Hematopoietic multipotent progenitor cell treated with erythropoietin and hydrocortisone succinate and interleukin-3 and kit ligand, for 15 days (in vitro differentiated cells): ENCODE data around the gene SSBP3.

ENCODE experiments used
- DNase-seq: peaks from one replicate; pipeline ENCODE4 v3.0.0-alpha.2; 2015; ENCODE audit warnings: low spot score

SSBP3 gene

GRCh38 chr1:54409156-54410142 is 3.3 kb upstream of the SSBP3 start:
- no peak for DNase-seq

DNA sequence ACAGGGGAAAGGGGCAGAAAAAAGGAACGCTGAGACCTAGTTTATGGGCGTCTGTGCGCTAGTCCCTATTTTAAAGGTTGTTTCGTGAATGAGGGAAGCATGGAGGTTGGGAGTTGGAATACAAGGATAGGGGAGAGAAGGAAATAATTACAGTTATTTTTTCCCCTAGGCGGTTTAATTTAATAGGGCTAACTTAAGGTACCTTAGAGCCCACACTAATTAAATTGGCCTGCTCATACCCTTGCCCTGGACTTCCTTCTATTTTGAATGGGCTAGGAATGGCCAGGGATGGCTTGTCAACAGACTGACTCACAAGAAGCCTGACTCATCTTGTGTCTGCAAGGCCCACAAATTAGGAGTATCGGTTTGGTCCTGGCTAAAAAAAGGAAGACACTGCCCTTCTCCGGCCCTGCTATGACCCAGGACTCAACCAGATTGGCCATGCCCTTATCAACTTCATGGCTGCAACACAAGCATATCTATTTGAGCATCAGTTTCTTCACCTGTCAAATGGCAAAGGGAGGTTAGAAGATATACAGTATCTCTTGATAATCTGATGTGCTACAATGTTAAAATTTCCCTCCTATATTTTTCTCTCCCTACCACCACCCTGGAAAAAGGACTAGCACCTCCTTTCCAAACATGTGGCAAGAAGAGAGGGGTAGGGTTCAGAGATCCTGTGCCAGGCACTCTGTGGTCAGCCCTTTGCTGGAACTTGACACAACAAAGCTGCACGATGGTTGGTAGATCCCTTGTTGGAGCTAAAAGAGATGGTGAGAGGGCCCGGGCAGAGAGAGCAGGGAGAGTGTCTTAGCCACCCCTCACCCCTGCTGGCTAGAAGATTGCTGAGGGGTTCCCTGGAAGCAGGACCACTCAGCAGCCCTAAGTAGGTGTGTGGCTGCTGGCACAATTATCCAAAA is 2.2 kb upstream of the SSBP3 start:
- DNase-seq, result peak; percentile 75

- DNase-seq, result peak; percentile 95
Measured at GRCh38 chr1:54407404-54408146, 1.4 kb upstream of the SSBP3 start.

- DNase-seq, result no peak
Measured at GRCh38 chr1:54407154-54407403, 885 bp upstream of the SSBP3 start.

DNA sequence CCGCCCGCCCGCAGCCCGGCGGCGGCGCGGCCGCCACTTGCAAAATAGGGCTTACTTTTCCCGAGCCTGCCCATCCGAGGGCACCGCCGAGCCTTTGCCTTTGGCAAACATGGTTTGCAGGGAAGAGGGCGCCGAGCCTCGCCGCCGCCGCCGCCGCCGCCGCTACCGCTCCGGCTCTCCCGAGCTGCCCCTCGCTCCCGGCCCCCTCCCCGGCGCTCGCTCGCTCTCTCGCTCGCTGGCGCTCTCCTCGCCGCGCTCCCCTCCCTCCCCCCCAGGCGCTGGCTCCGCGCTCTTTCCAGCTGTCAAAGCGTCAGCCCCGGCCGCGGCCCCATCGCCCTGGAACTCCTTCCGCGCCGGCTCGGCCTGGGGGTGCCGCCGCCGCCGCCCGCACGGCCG is 298 bp downstream of the SSBP3 start:
- DNase-seq, result no peak

- DNase-seq, result peak; percentile 46
Measured at GRCh38 chr1:54404939-54405897, 976 bp downstream of the SSBP3 start.

GRCh38 chr1:54404263-54404662 is 1.9 kb downstream of the SSBP3 start:
- DNase-seq, result no peak

GRCh38 chr1:54403808-54404261 is 2.4 kb downstream of the SSBP3 start:
- DNase-seq, result no peak

GRCh38 chr1:54403405-54403804 is 2.8 kb downstream of the SSBP3 start:
- no peak for DNase-seq

GRCh38 chr1:54402896-54403295 is 3.3 kb downstream of the SSBP3 start:
- DNase-seq, result no peak

DNA sequence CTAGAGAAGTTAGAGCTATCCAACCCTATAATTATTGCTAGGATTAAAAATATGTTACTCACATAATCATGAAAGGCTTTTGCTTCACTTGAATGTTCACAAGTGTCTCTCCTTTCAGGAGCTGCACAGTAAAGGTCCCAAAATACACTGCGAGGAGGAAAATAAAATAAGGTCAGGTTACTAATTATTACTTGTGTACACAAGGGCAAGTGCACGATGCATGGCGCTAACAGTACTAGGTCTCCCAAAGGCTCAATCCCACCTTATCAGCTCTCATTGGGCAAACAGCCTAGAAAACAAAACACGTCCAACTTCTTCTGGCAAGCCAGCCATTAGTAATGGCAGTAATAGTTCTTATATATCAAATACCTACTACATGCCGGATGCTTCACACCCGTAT is 4.4 kb downstream of the SSBP3 start:
- no peak for DNase-seq

- no peak for DNase-seq
Measured at GRCh38 chr1:54400329-54400728, 5.9 kb downstream of the SSBP3 start.

GRCh38 chr1:54399765-54400164 is 6.4 kb downstream of the SSBP3 start:
- DNase-seq, result no peak

GRCh38 chr1:54398963-54399528 is 7.1 kb downstream of the SSBP3 start:
- peak; percentile 44 for DNase-seq

DNA sequence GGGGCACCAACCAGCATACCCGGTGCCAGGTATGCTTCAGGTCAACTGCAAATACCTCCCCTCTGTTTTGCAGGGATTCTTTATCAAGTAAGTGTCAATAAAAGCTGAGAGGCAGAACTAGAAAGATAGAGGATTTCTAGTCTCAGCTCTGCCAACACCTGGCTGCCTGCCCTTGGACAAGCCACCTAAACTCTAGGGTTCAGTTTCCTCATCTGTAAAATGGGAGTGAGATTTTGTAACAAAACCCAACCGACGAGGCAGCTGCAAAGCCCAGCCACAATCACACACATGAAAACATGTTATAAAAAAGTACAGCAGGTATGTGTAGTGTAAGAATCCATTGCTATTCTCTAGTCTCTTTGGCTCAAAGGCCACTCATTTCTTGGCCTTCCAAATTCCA is 8.2 kb downstream of the SSBP3 start:
- no peak for DNase-seq

DNA sequence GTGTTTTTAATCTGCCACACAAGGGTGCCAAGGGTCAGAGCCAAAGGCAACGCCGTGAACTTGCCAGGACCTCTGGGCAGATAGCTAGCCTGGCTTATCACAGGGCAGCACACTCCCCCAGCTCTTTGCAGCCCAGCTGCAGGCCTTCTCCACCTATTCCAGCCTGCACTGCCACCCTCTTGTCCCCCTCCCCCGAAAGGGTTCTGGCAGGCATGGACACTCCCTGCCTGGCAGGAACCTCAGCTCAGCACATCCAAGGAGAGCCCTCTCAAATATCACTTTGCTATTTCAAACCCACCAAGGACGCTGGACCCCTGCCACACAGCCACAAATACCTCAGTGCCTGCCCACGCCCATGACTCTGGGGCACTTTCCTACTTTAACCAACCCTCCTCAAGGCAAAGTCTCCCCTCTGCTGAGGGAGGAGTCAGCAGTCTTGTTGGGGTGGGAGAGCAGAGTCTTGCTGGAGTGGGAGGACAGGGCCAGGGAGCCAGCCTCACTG is 9.1 kb downstream of the SSBP3 start:
- peak; percentile 93 for DNase-seq

DNA sequence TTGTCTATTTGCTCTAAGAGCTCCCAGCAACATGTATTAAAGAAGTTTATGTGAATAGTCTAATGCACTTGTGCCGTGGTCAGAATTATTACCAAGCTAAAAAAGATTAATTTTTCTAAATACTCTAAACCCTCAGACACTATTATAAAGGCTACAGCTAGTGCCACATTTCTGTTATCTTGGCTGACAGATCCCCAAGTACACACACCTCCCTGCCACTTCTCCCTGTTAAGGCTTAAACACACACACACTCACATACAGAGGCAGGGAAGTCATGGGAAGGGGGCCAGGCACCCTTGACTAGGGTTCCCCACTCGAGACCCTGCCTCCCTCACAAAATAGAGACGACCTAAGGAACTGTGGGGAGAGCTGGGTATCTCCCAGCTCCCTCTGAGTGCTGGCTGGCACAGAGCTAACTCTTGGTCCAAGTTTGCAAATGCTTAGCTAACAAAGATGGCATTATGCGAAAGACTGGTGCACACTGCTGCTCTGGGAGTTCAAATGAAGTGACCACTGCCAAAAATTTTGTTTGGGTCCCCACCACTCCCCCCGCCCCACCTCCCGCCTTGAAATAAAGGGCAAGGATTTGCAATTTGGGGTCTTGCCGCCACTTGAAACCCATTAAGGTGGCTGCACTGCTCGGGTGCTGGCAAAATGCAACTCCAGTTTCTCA is 9.8 kb downstream of the SSBP3 start:
- DNase-seq, result peak; percentile 77

GRCh38 chr1:54395281-54395934 is 10.8 kb downstream of the SSBP3 start:
- DNase-seq, result peak; percentile 85

DNA sequence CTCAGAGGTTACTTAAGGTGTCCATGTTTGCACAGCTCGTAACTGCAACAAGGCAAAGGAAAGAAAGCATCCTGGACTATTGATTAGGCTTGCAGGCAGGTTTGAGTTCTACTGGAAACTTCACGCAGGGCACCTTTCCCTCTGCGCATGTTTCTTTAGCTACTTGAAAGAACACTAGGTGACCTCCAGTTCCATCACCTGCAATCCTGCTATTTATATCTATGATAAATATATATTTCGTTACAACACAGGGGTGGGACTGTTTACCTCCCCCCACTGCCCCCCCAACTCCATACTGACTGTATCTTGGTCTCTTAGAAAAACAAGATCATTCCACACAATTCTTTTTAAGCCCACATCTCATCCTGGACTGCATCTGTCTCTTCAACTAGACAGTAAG is 12.1 kb downstream of the SSBP3 start:
- no peak for DNase-seq
